ENCODE measurements around the gene PI16. TPM values are rescaled to one million over a fixed set of nuclear protein-coding genes. Genes with fewer than 3 reads are reported as not detected.

PI16 gene
- total RNA-seq, 1 donor from 2014 or later = 33.5 TPM

DNA sequence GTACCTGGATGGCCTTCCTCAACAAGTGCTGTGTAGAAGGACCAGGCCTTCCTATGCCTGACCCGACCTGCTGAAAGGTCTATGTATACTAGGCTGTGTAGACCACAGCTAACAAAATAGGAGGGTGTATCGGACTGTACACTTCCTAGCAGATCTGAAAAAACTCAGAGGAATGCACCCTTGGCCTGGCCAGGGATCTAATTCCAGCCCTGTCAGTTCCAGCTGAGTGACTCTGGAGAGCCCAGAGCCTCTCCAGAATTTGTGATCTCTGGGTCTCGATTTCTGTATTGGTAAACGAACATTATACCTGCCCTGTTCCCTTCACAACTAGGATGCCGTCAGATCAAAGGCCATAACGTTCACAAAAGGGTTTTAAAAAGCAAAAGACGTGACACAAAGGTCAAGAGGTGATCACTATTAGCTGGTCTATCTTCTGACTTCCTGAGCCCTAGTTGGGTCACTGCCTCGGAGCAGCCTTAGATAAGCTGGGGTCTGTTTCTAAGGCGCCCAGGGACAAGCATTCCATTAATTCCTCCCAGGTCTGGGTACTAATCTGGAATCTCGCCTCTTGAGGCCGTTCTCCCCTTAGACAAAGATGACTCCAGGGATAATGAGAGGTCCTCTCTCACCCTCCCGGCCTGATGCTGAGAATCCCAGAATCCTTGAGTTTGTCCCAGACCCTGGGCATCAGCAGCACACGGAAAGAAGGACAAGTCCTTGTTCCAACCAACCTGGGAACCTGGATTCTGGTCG, 17.6 kb downstream of the PI16 start:
- Histone ChIP-seq H3K36me3 (peaks cover 97 to 100% of the 10 kb centered on the region in 2 donors), H3K27ac (no peak overlapping the region), H3K4me1 (no peaks in the 10 kb centered on the region), H3K27me3 (no peaks in the 10 kb centered on the region), H3K9me3 (no peaks in the 10 kb centered on the region), H3K4me3 (no peak overlapping the region)
- intact Hi-C loops (cut with DNase I) = no loop called here
- no peak for TF ChIP-seq CTCF (IDR thresholded peaks at IDR 0.05)
- no peak for DNase-seq (ENCODE audit: low spot score in 2 of 2)

GRCh38 chr6:36973190-36973589, 18.7 kb downstream of the PI16 start:
- no peak for TF ChIP-seq CTCF (IDR thresholded peaks at IDR 0.05)
- Histone ChIP-seq H3K36me3 (peaks cover 99 to 100% of the 10 kb centered on the region in 2 donors), H3K4me3 (no peak overlapping the region), H3K4me1 (no peaks in the 10 kb centered on the region), H3K27me3 (no peaks in the 10 kb centered on the region), H3K9me3 (no peaks in the 10 kb centered on the region), H3K27ac (no peak overlapping the region)
- intact Hi-C loops (cut with DNase I) = no loop called here
- no peak for DNase-seq (ENCODE audit: low spot score in 2 of 2)

DNA sequence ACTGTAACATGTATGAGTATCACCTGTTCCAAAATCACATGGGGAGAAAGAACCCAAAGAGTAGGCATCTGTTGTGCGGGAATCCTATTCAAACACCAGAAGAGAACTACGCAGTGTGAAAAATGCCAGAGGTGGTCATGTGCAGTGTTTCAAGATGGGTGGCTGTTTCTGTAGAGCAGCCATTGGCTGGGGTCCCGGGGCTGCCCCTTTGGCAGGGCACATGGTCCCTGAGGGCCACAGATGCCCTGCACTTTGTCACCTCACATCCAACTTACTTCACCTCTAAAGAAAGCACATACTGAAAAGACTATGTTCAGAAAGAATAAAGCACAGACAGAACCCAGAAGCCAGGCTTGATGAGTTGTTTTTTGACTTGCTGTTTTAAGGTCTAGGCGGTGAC, 19.1 kb downstream of the PI16 start:
- Histone ChIP-seq H3K9me3 (no peaks in the 10 kb centered on the region), H3K4me1 (no peaks in the 10 kb centered on the region), H3K27ac (no peak overlapping the region), H3K27me3 (no peaks in the 10 kb centered on the region), H3K36me3 (peaks cover 94 to 99% of the 10 kb centered on the region in 2 donors), H3K4me3 (no peak overlapping the region)
- DNase-seq (ENCODE audit: low spot score in 2 of 2) = no peak
- intact Hi-C loops (cut with DNase I) = no loop called here
- TF ChIP-seq CTCF (IDR thresholded peaks at IDR 0.05) = no peak

DNA sequence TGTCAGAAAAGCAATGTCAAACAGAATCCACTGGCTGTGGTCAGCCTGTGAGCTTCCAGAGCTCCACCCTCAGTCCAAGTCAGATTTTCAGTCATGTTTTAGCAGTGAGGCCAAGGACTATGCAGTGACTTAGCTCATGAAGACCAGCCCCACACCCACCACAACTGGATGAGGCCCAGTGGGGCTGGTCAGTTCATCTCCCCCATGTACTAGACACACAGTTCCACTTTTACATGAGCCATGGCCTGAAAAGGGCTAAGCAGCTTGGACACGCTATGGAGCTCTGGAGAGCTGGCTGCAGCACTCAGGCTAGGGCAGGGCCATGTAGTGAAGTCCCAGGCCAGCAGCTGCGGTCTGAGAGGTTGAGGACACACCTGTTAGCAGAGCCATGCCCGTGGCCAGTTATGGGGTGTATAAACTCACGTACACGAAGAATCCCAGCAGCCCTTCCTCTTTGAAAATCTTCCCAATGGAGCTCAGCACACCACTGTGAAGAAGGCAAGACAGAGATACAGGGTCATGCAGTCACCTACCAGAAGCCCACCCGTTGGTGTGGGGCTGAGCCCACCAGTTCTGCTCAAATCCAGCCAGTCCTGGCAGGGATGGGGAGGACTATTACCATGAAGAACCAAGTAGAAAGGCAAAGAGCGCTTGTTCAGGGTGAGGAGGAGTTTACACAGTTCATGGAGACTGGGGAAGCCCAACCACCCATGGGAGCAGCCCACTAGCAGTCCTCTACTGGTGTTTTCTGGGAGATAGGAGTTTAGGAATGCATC, 20.9 kb downstream of the PI16 start:
- no peaks in the 10 kb centered on the region for H3K9me3 ChIP-seq
- TF ChIP-seq CTCF (IDR thresholded peaks at IDR 0.05) = no peak
- H3K4me3 ChIP-seq = no peak overlapping the region
- no peaks in the 10 kb centered on the region for H3K27me3 ChIP-seq
- peak overlapping the region in 1 of 2 donors; percentile 1 for H3K27ac ChIP-seq
- DNase-seq (ENCODE audit: low spot score in 2 of 2) = no peak
- intact Hi-C loops (cut with DNase I) = loop anchor here (5.0 kb wide), 2 partner anchors 42 to 208 kb away; no protein-coding TSS in a partner anchor
- H3K4me1 ChIP-seq = peaks cover 0 to 6% of the 10 kb centered on the region in 2 donors
- peaks cover 79 to 83% of the 10 kb centered on the region in 2 donors for H3K36me3 ChIP-seq

- peaks cover 0 to 7% of the 10 kb centered on the region in 2 donors for H3K4me1 ChIP-seq
- no peak overlapping the region for H3K4me3 ChIP-seq
- peaks cover 74 to 83% of the 10 kb centered on the region in 2 donors for H3K36me3 ChIP-seq
- no peak overlapping the region for H3K27ac ChIP-seq
- no peaks in the 10 kb centered on the region for H3K27me3 ChIP-seq
- intact Hi-C loops (cut with DNase I) = loop anchor here (5.0 kb wide), 2 partner anchors 41 to 209 kb away; no protein-coding TSS in a partner anchor
- no peak for TF ChIP-seq CTCF (IDR thresholded peaks at IDR 0.05)
- H3K9me3 ChIP-seq = no peaks in the 10 kb centered on the region
- DNase-seq (ENCODE audit: low spot score in 2 of 2) = no peak
These were observed 21.4 kb downstream of the PI16 start for GRCh38 chr6:36976007-36976264.

Data from ascending aorta (tissue), 2 donors.